GOT3 (cell line): ENCODE data around the gene UBE3D.

Source experiments
- DNase-seq: peaks from one replicate; lab custom pipeline; 2025; ENCODE audit warnings: mixed read lengths; lab: John Stamatoyannopoulos, UW

UBE3D gene

GRCh38 chr6:83065511-83066192 is at the start of gene UBE3D:
UBE3D (minus strand) TSS chr6:83065841; CDS start chr6:83065718, 123 bp downstream.
- DNase-seq: peak; percentile 58

- DNase-seq: no peak
Observed at GRCh38 chr6:83114164-83114563, 48.5 kb upstream of the UBE3D start.

GRCh38 chr6:83113258-83113657 is 47.6 kb upstream of the UBE3D start:
- no peak for DNase-seq

GRCh38 chr6:83108378-83108777 is 42.7 kb upstream of the UBE3D start:
- DNase-seq: no peak

GRCh38 chr6:83098589-83098988 is 32.9 kb upstream of the UBE3D start:
- no peak for DNase-seq

GRCh38 chr6:83097675-83098074 is 32.0 kb upstream of the UBE3D start:
- DNase-seq: no peak

- DNase-seq: no peak
Observed at GRCh38 chr6:83097204-83097603, 31.6 kb upstream of the UBE3D start.

- DNase-seq: no peak
Observed at GRCh38 chr6:83096791-83097190, 31.1 kb upstream of the UBE3D start.

- no peak for DNase-seq
Observed at GRCh38 chr6:83092756-83093399, 27.2 kb upstream of the UBE3D start.

- DNase-seq: no peak
Observed at GRCh38 chr6:83086751-83087150, 21.1 kb upstream of the UBE3D start.

- DNase-seq: no peak
Observed at GRCh38 chr6:83083476-83083875, 17.8 kb upstream of the UBE3D start.

GRCh38 chr6:83073615-83074014 is 8.0 kb upstream of the UBE3D start:
- no peak for DNase-seq

- DNase-seq: no peak
Observed at GRCh38 chr6:83072726-83073125, 7.1 kb upstream of the UBE3D start.

GRCh38 chr6:83071707-83072106 is 6.1 kb upstream of the UBE3D start:
- DNase-seq: no peak

- no peak for DNase-seq
Observed at GRCh38 chr6:83071023-83071422, 5.4 kb upstream of the UBE3D start.

GRCh38 chr6:83069633-83070032 is 4.0 kb upstream of the UBE3D start:
- DNase-seq: no peak

GRCh38 chr6:83068616-83069015 is 3.0 kb upstream of the UBE3D start:
- DNase-seq: no peak

GRCh38 chr6:83067448-83068439 is 2.1 kb upstream of the UBE3D start, which contains the start of gene DOP1A:
DOP1A (plus strand) TSS chr6:83067671; CDS start chr6:83096978, 29,307 bp downstream.
- DNase-seq: peak; percentile 73

GRCh38 chr6:83062225-83062624 is 3.4 kb downstream of the UBE3D start:
- DNase-seq: no peak

GRCh38 chr6:83061190-83061589 is 4.5 kb downstream of the UBE3D start:
- no peak for DNase-seq

- DNase-seq: no peak
Observed at GRCh38 chr6:83057705-83058321, 7.8 kb downstream of the UBE3D start.

GRCh38 chr6:83055366-83055964 is 10.2 kb downstream of the UBE3D start:
- DNase-seq: peak; percentile 2
